GM12878 (cell line): Measurements from ENCODE around the gene NCF2. TPM values are rescaled to one million over a fixed set of nuclear protein-coding genes. Genes with fewer than 3 reads are reported as not detected.

Source experiments
- ATAC-seq: fragments of 200-7000 bp; cut with Tn5 transposase; 3 replicates; pipeline ENCODE4 v1.9.1; 2020; ENCODE audit warnings: mild to moderate bottlenecking, moderate library complexity
- BruUV-seq: library from RNA; stranded (reverse); fragments of 400-500 nt; replicated peaks from 2 replicates; lab custom pipeline; 2021; lab: Mats Ljungman, UMichigan
- CTCF ChIA-PET: fragments of 300-600 bp; sonication (Branson Sonifier 250); formaldehyde crosslinking; extraction: SDS; loops from one replicate; lab custom pipeline; 2021; ENCODE audit warnings: inconsistent platforms; lab: Yijun Ruan, JAX
- POLR2A ChIA-PET: fragments of 350-600 bp; formaldehyde crosslinking; extraction: SDS; loops from one replicate; lab custom pipeline; 2021; ENCODE audit warnings: inconsistent platforms; lab: Charles Lee
- RAD21 ChIA-PET: fragments of 300-600 bp; sonication (Branson Sonifier 250); formaldehyde crosslinking; loops from one replicate; lab custom pipeline; 2023; ENCODE audit warnings: antibody characterized with exemption; ENCODE audit not compliant: unreplicated experiment; lab: Charles Lee
- SMC1A ChIA-PET: fragments of 300-600 bp; sonication (Branson Sonifier 250); formaldehyde crosslinking; loops from one replicate; lab custom pipeline; 2023; ENCODE audit not compliant: unreplicated experiment, uncharacterized antibody; lab: Charles Lee
- DNase-seq: peaks from one replicate; pipeline ENCODE4 v3.0.0-alpha.2; 2011; ENCODE audit warnings: low read depth, low spot score
- FAIRE-seq: peaks from 3 replicates; lab custom pipeline; 2011; peaks lifted over from hg19 to GRCh38; lab: Jason Lieb, UNC
- H2AFZ ChIP-seq: 2 replicates; pipeline ENCODE4 v1.6.0; 2011; ENCODE audit warnings: low read depth, low read length, control low read depth; ENCODE audit not compliant: control insufficient read depth
- H3K27ac ChIP-seq: 2 replicates; pipeline ENCODE4 v1.5.1; 2011; ENCODE audit warnings: control low read depth; ENCODE audit not compliant: control insufficient read depth, insufficient read depth
- H3K27me3 ChIP-seq, 2 experiments: replicated peaks in 1 of 2; 2 replicates each; pipeline versions ENCODE4 v1.6.0 to v1.6.1; 2011; ENCODE audit warnings: low read length in 1 of 2; ENCODE audit not compliant: control insufficient read depth in 2 of 2, insufficient read depth in 2 of 2
- H3K36me3 ChIP-seq, 2 experiments: 2 replicates each; pipeline ENCODE4 v1.5.1; 2011; ENCODE audit warnings: low read length in 1 of 2; ENCODE audit not compliant: control insufficient read depth in 2 of 2, insufficient read depth in 2 of 2
- H3K4me1 ChIP-seq: 2 replicates; pipeline ENCODE4 v1.6.1; 2011; ENCODE audit warnings: mild to moderate bottlenecking, low read length, moderate library complexity, mixed read lengths; ENCODE audit not compliant: control insufficient read depth, insufficient read depth
- H3K4me2 ChIP-seq: 2 replicates; pipeline ENCODE4 v1.6.0; 2011; ENCODE audit warnings: control low read depth; ENCODE audit not compliant: control insufficient read depth, insufficient read depth
- H3K4me3 ChIP-seq: fragments of 200-600 bp; sonication (generic); 2 replicates; pipeline ENCODE4 v1.5.1; 2016
- H3K79me2 ChIP-seq: 2 replicates; pipeline ENCODE4 v1.6.0; 2011; ENCODE audit warnings: low read length; ENCODE audit not compliant: control insufficient read depth, insufficient read depth
- H3K9ac ChIP-seq: 2 replicates; pipeline ENCODE4 v1.8.0; 2011; ENCODE audit warnings: low read length, control low read depth, mixed read lengths; ENCODE audit not compliant: control insufficient read depth, insufficient read depth
- H3K9me3 ChIP-seq: replicated peaks from 3 replicates; pipeline ENCODE4 v1.5.1; 2011; ENCODE audit warnings: mild to moderate bottlenecking, low read length; ENCODE audit not compliant: control insufficient read depth, insufficient read depth
- H4K20me1 ChIP-seq: 2 replicates; pipeline ENCODE4 v1.6.0; 2011; ENCODE audit not compliant: control insufficient read depth, insufficient read depth
- BRCA1 ChIP-seq: IDR thresholded peaks from 2 replicates; pipeline ENCODE4 v1.6.1; 2011; ENCODE audit warnings: low read depth, low read length, improper control_type of control experiment
- DPF2 ChIP-seq: fragments of 450-650 bp; IDR thresholded peaks from 2 replicates; pipeline ENCODE4 v1.6.1; 2017; ENCODE audit warnings: mild to moderate bottlenecking
- EED ChIP-seq: sonication (generic); IDR thresholded peaks from 2 replicates; pipeline ENCODE4 v1.6.1; 2016; ENCODE audit warnings: antibody characterized with exemption, low read depth
- FOS ChIP-seq: IDR thresholded peaks from 3 replicates; pipeline ENCODE4 v1.6.1; 2011; ENCODE audit warnings: borderline replicate concordance; ENCODE audit not compliant: insufficient read length; ENCODE audit errors: extremely low read depth
- FOXK2 ChIP-seq: fragments of 450-650 bp; IDR thresholded peaks from 2 replicates; pipeline ENCODE4 v1.6.1; 2017; ENCODE audit warnings: mild to moderate bottlenecking, moderate library complexity
- GATAD2B ChIP-seq: fragments of 450-650 bp; conservative IDR thresholded peaks from 2 replicates; pipeline ENCODE4 v1.6.1; 2017; ENCODE audit warnings: low read depth, mild to moderate bottlenecking, moderate library complexity
- HDAC2 ChIP-seq: fragments of 200-600 bp; sonication (generic); IDR thresholded peaks from 2 replicates; pipeline ENCODE4 v1.6.1; 2017
- NR2C2 ChIP-seq: IDR thresholded peaks from 2 replicates; pipeline ENCODE4 v1.6.1; 2011; ENCODE audit warnings: borderline replicate concordance, low read depth; ENCODE audit not compliant: control insufficient read depth, insufficient read length
- STAT1 ChIP-seq: fragments of 450-650 bp; conservative IDR thresholded peaks from 2 replicates; pipeline ENCODE4 v1.6.1; 2014; ENCODE audit warnings: antibody characterized with exemption, mild to moderate bottlenecking
- TAF1 ChIP-seq: IDR thresholded peaks from 2 replicates; pipeline ENCODE4 v1.6.1; 2011; ENCODE audit warnings: mild to moderate bottlenecking, low read depth, low read length, borderline replicate concordance
- ZBED1 ChIP-seq: IDR thresholded peaks from 2 replicates; pipeline ENCODE4 v1.6.1; 2016; ENCODE audit warnings: borderline replicate concordance
- ZBTB4 ChIP-seq: fragments of 450-650 bp; formaldehyde crosslinking; IDR thresholded peaks from 2 replicates; pipeline ENCODE4 v1.4.0; 2022; ENCODE audit warnings: mild to moderate bottlenecking, moderate library complexity
- WGBS: methylation state at CpG from one replicate; pipeline ENCODE4 v1.1.6; 2016; ENCODE audit warnings: low lambda C conversion rate; ENCODE audit not compliant: insufficient replicate concordance, insufficient coverage; ENCODE audit errors: missing lambda C conversion rate; 5-methylcytosine and 5-hydroxymethylcytosine counted together
- in situ Hi-C: fragments of 300-500 bp; cut with MboI; formaldehyde crosslinking; loops from 9 replicates; pipeline ENCODE4 v1.14.3; 2018; ENCODE audit warnings: mixed read lengths
- intact Hi-C: fragments of 100-400 bp; cut with micrococcal nuclease; formaldehyde crosslinking; loops from one replicate; pipeline ENCODE4 v1.14.2; 2022; ENCODE audit not compliant: unreplicated experiment
- polyA plus RNA-seq, 11 experiments: library from polyadenylated mRNA; depleted of rRNA in 4 of 11; unstranded in 6 of 11; stranded (reverse) in 5 of 11; fragments of >200 nt; fragmentation: Nextera tagmentation in 4 of 11; fragmentation: Illumina TruSeq in 1 of 11; extraction: Ambion mirVana in 4 of 11; extraction: Trizol in 1 of 11; gene quantifications; 1 replicate in 1 of 11; 2 replicates in 10 of 11; pipeline versions ENCODE4 v1.2.1 to v1.2.3, GENCODE V29; 2011 to 2016; ENCODE audit warnings: inconsistent platforms in 2 of 11, missing spikeins in 2 of 11, low read depth in 1 of 11
- total RNA-seq, 4 experiments: library from RNA; depleted of rRNA in 3 of 4; stranded (reverse); fragments of >200 nt in 3 of 4; fragmentation: Illumina TruSeq in 1 of 4; extraction: Trizol in 1 of 4; gene quantifications; 2 replicates each; pipeline versions ENCODE4 v1.2.1 to v1.2.3, GENCODE V29; 2013 to 2021
- TF ChIP-seq, protein P1 (sequence below): IDR thresholded peaks from 2 replicates; pipeline ENCODE4 v1.6.1; 2011; ENCODE audit warnings: low read depth, mild to moderate bottlenecking, low read length, moderate library complexity, borderline replicate concordance; ENCODE audit errors: extremely low read depth

The NCF2 gene
- total and polyA plus RNA-seq, 10 of the 15 experiments (the other 5 are each of a cell fraction or from before 2014, with no cell fraction given): 31.4 to 256 (median 77.1) TPM

GRCh38 chr1:183597656-183598347 lies 7.5 kb upstream of the NCF2 start:
- peak overlapping the region; percentile 26; the same call in 1 of the 2 replicates for H3K9ac ChIP-seq
- H4K20me1 ChIP-seq: no peaks in the 10 kb centered on the region
- intact Hi-C loops (no loop called here), in situ Hi-C loops (no loop called here)
- 77% methylated on average over 5 of the region's 5 CpGs for WGBS
- no peak overlapping the region for H3K4me3 ChIP-seq
- SMC1A ChIA-PET: interaction anchor here (0.6 to 2.5 kb wide), 13 partner anchors 8 to 122 kb away, joined by 3 to 18 read pairs (median 5); partner anchors contain the start of gene NCF2
- no peaks in the 10 kb centered on the region; the same call in 1 of the 3 replicates for H3K9me3 ChIP-seq
- peaks cover 35% of the 10 kb centered on the region for H3K4me1 ChIP-seq
- H3K36me3 ChIP-seq: no peaks in the 10 kb centered on the region
- TF ChIP-seq, protein P1, sequence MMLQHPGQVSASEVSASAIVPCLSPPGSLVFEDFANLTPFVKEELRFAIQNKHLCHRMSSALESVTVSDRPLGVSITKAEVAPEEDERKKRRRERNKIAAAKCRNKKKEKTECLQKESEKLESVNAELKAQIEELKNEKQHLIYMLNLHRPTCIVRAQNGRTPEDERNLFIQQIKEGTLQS: no peak
- no peak for TF ChIP-seq GATAD2B
- TF ChIP-seq STAT1: no peak
- no peak for TF ChIP-seq ZBTB4 (CRISPR knock-in tag)
- TF ChIP-seq DPF2: no peak
- no peak for TF ChIP-seq BRCA1
- no peak for TF ChIP-seq ZBED1
- no peak for TF ChIP-seq FOXK2
- no peak for TF ChIP-seq EED
- no peak for TF ChIP-seq FOS
- TF ChIP-seq TAF1: no peak
- TF ChIP-seq HDAC2: no peak
- TF ChIP-seq NR2C2: no peak
- TF ChIP-seq, all 136 proteins: peak for 0
- ChIA-PET RAD21 (interaction anchor here (0.8 to 8.5 kb wide), 6 partner anchors 7 to 127 kb away, joined by 3 to 188 read pairs (median 6); partner anchors contain the start of genes NCF2 and SMG7), POLR2A (interaction anchor here (1.0 to 12.1 kb wide), 5 partner anchors 8 to 35 kb away, joined by 3 to 199 read pairs (median 4); no protein-coding TSS in a partner anchor), CTCF (interaction anchor here (1.2 to 4.2 kb wide), 8 partner anchors 8 to 127 kb away, joined by 3 to 30 read pairs (median 6); partner anchors contain the start of gene NCF2)
- Histone ChIP-seq H2AFZ (peak overlapping the region; percentile 71), H3K27me3 (no peaks in the 10 kb centered on the region), H3K79me2 (no peaks in the 10 kb centered on the region), H3K27ac (peak overlapping the region; percentile 59), H3K4me2 (no peak overlapping the region)
- no TSS peak for BruUV-seq
- FAIRE-seq: no peak
- ATAC-seq: no peak
- DNase-seq: no peak
